Measurements from ENCODE around the gene CFD. TPM values are rescaled to one million over a fixed set of nuclear protein-coding genes. Genes with fewer than 3 reads are reported as not detected.

Gene CFD
- total RNA-seq, 4 donors from 2014 or later, result 1,367 to 3,469 (median 2,171) TPM

DNA sequence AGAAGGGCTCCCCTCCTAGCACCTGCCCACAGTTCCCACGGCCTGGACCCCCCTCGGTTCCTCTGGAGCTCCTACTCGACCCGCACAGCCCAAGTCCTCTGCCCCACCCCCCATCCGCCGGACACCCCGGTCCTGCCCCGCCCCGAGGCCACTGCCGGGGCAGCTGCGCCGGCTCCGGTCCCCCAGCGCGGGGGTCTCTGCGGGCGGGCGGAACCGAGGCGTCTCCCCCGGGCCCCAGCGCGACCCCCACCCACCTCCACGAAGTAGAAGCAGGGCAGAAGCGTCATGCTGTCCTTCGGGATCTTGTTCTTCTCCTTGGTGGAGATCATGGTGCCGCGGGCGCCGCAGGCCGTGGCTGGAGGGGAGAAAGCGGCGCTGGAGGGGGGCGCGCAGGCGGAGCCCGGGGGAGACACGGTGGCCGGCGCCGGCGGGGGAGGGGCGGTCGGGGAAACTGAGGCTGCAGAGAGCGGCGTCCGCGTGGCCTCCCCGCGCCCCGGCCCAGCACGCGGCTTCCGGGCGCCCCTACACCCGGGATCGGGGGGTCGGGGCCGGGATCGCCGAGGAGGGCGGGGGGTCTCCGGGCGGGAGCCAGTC is 38.1 kb upstream of the CFD start:
- no peak for ATAC-seq (ENCODE audit: low FRiP score)
- no peak for TF ChIP-seq CTCF (IDR thresholded peaks at IDR 0.05)
- DNase-seq (ENCODE audit: low spot score), result no peak

DNA sequence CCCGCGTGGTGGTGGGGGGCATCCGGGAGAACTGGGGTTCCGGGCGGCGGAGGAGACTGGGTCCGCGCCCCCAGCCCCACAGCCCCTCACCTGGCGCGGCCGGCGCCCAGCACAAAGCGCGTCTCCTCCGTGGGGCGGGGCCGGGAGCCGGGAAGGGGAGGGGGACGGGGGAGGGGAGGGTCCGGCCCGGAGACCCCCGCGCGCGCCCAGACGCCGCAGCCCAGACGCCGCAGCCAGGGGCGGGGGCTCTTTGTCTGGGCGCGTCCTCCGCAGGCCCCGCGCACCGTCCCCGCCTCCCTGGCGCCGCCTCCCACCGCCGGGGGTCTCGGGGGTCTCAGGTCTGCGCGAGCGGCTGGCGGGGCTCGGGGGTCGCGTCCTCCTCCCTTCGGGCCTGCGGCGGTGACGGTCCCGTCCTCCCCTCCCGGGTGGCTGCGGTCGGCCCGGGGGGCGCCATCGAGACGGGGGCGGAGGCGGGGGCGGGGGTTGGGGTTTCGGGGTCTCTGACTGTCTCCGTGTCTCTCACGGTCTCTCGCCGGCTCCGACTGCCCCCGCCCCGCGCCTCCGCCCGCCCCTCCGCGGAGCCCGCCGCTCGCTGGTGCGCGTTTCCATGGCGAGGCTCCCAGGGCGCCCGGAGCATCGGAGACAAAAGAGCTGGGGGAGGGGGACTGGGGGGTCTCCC is 37.5 kb upstream of the CFD start, which contains the start of gene PLPPR3:
PLPPR3 (minus strand) TSS at position 131 of the 679 bp plus-strand sequence. CDS start 396 bp downstream, outside the sequence.
- ATAC-seq (ENCODE audit: low FRiP score), result peak; percentile 2
- no peak for DNase-seq (ENCODE audit: low spot score)
- TF ChIP-seq CTCF (IDR thresholded peaks at IDR 0.05), result no peak

DNA sequence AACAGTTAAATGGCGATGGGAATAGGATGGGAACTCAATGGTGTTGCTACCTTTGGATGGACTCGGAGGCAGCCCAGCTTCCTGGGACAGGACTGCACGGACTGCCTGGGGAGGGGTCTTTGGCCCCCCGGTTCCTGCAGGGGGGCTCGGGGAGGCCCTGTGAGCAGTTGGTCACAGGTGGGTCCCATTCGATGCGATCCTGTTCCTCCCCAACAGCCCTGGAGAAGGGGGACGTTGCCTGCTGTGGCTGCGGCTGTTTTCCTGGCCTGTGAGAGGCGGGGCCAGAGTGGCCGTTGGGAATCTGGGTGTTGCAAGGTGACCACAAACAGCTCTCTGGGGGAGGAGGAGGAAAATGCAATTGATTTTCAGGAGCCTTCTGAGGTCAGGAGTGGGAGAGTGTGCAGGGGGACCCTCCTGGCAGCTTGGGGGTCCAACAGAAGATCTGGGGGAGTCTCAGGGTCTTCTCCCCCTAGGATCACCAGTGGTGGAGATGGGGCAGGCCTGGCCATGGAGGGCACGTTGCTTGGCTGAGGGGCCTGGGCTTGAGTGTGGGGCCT is 35.8 kb upstream of the CFD start:
- DNase-seq (ENCODE audit: low spot score) (no peak), ATAC-seq (ENCODE audit: low FRiP score) (no peak)
- TF ChIP-seq CTCF (IDR thresholded peaks at IDR 0.05), result no peak

DNA sequence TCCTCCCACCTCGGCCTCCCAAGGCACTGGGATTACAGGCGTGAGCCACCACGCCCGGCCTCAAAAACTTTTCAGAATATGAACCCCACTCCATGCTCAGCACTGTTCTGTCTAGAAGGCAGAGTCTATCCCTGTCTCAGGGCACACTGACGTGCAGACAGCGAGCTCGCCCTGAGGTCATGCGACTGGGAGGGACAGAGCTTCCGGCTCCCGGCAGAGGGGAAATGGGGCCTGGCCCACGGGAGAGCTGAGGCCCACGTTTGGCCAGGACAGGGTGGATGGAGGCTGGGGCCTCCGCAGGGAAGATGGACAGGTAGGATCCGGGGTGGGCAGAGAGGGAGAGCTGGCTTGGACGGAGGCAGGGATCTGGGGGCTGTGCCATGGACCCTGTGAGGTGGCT is 34.6 kb upstream of the CFD start:
- DNase-seq (ENCODE audit: low spot score) (no peak), ATAC-seq (ENCODE audit: low FRiP score) (no peak)
- TF ChIP-seq CTCF (IDR thresholded peaks at IDR 0.05), result no peak

DNA sequence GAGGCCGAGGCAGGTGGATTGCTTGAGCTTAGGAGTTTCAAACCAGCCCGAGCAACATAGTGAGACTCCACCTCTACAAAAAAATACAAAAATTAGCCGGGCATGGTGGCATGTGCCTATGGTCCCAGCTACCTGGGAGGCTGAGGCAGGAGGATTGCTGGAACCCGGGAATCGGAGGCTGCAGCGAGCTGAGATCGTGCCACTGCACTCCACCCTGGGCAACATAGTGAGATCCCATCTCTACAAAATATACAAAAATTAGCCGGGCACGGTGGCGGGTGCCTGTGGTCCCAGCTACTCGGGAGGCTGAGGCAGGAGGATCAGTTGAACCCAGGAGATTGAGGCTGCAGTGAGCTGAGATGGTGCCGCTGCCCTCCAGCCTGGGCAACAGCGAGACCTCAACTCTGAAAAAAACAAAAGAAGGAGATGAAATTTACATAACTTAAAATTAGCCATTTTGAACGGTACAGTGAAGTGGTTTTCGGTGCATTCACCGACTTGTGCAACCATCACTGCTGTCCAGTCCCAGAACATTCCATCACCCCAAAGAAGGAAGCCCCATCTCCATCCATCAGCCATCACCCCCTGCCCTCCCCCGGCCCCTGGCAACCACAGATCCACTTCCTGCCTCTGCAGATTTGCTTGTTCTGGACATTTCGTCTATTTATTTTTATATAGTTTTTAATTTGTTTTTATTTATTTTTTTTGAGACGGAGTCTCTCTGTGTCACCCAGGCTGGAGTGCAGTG is 33.4 kb upstream of the CFD start:
- no peak for ATAC-seq (ENCODE audit: low FRiP score)

DNA sequence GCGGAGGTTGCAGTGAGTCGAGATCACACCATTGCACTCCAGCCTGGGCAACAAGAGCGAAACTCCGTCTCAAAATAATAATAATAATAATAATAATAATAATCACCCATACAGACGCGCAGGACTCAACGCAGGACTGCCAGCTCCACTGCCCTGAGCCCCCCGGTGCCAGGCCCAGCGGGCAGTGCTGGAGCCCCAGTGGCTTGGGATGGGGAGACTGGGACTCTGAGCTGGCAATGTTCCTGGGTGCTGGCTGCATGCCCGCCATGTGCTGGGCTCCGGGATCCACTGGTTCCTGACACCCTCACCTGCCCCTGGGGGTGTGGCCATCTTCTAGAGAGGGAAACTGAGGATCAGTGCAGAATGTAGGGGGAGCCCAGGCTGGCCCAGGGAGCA is 32.2 kb upstream of the CFD start:
- no peak for TF ChIP-seq CTCF (IDR thresholded peaks at IDR 0.05)
- DNase-seq (ENCODE audit: low spot score), result no peak
- peak; percentile 16 for ATAC-seq (ENCODE audit: low FRiP score)

More for the DNA sequence above, 33.4 kb upstream of the CFD start:
- TF ChIP-seq CTCF (IDR thresholded peaks at IDR 0.05), result no peak
- DNase-seq (ENCODE audit: low spot score), result no peak

All from omental fat pad (tissue), 4 donors.